GM12878 (cell line): ENCODE results near the gene EBI3.

ENCODE experiments used
- CREB1 ChIP-seq: IDR thresholded peaks from 2 replicates; pipeline ENCODE4 v1.6.1; 2012; ENCODE audit warnings: low read depth, mild to moderate bottlenecking, inconsistent platforms
- JUND ChIP-seq: IDR thresholded peaks from 2 replicates; pipeline ENCODE4 v1.6.1; 2012; ENCODE audit warnings: low read depth, mild to moderate bottlenecking, low read length, improper control_type of control experiment, moderate library complexity
- NR2C1 ChIP-seq: fragments of 450-650 bp; IDR thresholded peaks from 2 replicates; pipeline ENCODE4 v1.6.1; 2017; ENCODE audit warnings: antibody characterized with exemption, mild to moderate bottlenecking, moderate library complexity
- RAD21 ChIP-seq: IDR thresholded peaks from 2 replicates; pipeline ENCODE4 v1.6.1; 2011; ENCODE audit warnings: mild to moderate bottlenecking, low read depth, low read length, moderate library complexity; ENCODE audit not compliant: insufficient read depth
- SUZ12 ChIP-seq: fragments of 200-600 bp; sonication (generic); IDR thresholded peaks from one replicate; pipeline ENCODE4 v1.6.1; 2018; ENCODE audit warnings: antibody characterized with exemption, mild to moderate bottlenecking; ENCODE audit not compliant: unreplicated experiment
- TF ChIP-seq, protein P1 (sequence below): fragments of 450-650 bp; formaldehyde crosslinking; IDR thresholded peaks from 2 replicates; pipeline ENCODE4 v1.5.0; 2022; ENCODE audit warnings: mild to moderate bottlenecking, missing genetic modification characterization
- TF ChIP-seq, protein P2 (sequence below): IDR thresholded peaks from 2 replicates; pipeline ENCODE4 v1.6.1; 2011; ENCODE audit warnings: borderline replicate concordance, low read depth, mild to moderate bottlenecking, moderate library complexity, low read length; ENCODE audit not compliant: insufficient read depth, poor library complexity, severe bottlenecking
- TF ChIP-seq, protein P3 (sequence below), 3 experiments: IDR thresholded peaks in 2 of 3; conservative IDR thresholded peaks in 1 of 3; 2 replicates each; pipeline ENCODE4 v1.5.1; 2011; ENCODE audit warnings: low read depth in 3 of 3, low read length in 3 of 3, mild to moderate bottlenecking in 3 of 3, control low read depth in 2 of 3, moderate library complexity in 2 of 3, inconsistent platforms in 1 of 3, mixed read lengths in 1 of 3; ENCODE audit not compliant: control insufficient read depth in 2 of 3, insufficient read depth in 1 of 3; ENCODE audit errors: extremely low read depth in 1 of 3

GRCh38 chr19:4238831-4239230 is 9.5 kb downstream of the EBI3 start:
- TF ChIP-seq NR2C1: no peak
- TF ChIP-seq, protein P1, sequence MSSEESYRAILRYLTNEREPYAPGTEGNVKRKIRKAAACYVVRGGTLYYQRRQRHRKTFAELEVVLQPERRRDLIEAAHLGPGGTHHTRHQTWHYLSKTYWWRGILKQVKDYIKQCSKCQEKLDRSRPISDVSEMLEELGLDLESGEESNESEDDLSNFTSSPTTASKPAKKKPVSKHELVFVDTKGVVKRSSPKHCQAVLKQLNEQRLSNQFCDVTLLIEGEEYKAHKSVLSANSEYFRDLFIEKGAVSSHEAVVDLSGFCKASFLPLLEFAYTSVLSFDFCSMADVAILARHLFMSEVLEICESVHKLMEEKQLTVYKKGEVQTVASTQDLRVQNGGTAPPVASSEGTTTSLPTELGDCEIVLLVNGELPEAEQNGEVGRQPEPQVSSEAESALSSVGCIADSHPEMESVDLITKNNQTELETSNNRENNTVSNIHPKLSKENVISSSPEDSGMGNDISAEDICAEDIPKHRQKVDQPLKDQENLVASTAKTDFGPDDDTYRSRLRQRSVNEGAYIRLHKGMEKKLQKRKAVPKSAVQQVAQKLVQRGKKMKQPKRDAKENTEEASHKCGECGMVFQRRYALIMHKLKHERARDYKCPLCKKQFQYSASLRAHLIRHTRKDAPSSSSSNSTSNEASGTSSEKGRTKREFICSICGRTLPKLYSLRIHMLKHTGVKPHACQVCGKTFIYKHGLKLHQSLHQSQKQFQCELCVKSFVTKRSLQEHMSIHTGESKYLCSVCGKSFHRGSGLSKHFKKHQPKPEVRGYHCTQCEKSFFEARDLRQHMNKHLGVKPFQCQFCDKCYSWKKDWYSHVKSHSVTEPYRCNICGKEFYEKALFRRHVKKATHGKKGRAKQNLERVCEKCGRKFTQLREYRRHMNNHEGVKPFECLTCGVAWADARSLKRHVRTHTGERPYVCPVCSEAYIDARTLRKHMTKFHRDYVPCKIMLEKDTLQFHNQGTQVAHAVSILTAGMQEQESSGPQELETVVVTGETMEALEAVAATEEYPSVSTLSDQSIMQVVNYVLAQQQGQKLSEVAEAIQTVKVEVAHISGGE (CRISPR knock-in tag): no peak
- no peak for TF ChIP-seq SUZ12
- TF ChIP-seq, protein P2, sequence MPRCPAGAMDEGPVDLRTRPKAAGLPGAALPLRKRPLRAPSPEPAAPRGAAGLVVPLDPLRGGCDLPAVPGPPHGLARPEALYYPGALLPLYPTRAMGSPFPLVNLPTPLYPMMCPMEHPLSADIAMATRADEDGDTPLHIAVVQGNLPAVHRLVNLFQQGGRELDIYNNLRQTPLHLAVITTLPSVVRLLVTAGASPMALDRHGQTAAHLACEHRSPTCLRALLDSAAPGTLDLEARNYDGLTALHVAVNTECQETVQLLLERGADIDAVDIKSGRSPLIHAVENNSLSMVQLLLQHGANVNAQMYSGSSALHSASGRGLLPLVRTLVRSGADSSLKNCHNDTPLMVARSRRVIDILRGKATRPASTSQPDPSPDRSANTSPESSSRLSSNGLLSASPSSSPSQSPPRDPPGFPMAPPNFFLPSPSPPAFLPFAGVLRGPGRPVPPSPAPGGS: no peak
- TF ChIP-seq, protein P3, sequence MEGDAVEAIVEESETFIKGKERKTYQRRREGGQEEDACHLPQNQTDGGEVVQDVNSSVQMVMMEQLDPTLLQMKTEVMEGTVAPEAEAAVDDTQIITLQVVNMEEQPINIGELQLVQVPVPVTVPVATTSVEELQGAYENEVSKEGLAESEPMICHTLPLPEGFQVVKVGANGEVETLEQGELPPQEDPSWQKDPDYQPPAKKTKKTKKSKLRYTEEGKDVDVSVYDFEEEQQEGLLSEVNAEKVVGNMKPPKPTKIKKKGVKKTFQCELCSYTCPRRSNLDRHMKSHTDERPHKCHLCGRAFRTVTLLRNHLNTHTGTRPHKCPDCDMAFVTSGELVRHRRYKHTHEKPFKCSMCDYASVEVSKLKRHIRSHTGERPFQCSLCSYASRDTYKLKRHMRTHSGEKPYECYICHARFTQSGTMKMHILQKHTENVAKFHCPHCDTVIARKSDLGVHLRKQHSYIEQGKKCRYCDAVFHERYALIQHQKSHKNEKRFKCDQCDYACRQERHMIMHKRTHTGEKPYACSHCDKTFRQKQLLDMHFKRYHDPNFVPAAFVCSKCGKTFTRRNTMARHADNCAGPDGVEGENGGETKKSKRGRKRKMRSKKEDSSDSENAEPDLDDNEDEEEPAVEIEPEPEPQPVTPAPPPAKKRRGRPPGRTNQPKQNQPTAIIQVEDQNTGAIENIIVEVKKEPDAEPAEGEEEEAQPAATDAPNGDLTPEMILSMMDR (IDR thresholded peaks at IDR 0.05 in 2 of 3, conservative IDR thresholded peaks at IDR 0.05 in 1 of 3; ENCODE audit: control insufficient read depth in 2 of 3, extremely low read depth in 1 of 3, insufficient read depth in 1 of 3, low read depth in 3 of 3, low read length in 3 of 3): no peak
- TF ChIP-seq RAD21: no peak
- no peak for TF ChIP-seq CREB1
- TF ChIP-seq JUND: no peak
